Head of caudate nucleus (tissue), 42 donors: Measurements from ENCODE around the gene DNAJC25.
"Not testable (repeated sequence)": the region's sequence is repeated elsewhere in the genome, so short reads cannot be mapped to it uniquely, and the experiment has no call there.

Source experiments
- DNase-seq, 42 donors: peaks; one replicate each; pipeline versions ENCODE4 v3.0.0 to v3.0.0-alpha.2; 2020 to 2021; ENCODE audit warnings: mixed read lengths in 7 of 42
- intact Hi-C: fragments of 100-400 bp; cut with DNase I; formaldehyde crosslinking; loops from one replicate; pipeline ENCODE4 v1.15.0; 2022

The DNAJC25 gene

DNA sequence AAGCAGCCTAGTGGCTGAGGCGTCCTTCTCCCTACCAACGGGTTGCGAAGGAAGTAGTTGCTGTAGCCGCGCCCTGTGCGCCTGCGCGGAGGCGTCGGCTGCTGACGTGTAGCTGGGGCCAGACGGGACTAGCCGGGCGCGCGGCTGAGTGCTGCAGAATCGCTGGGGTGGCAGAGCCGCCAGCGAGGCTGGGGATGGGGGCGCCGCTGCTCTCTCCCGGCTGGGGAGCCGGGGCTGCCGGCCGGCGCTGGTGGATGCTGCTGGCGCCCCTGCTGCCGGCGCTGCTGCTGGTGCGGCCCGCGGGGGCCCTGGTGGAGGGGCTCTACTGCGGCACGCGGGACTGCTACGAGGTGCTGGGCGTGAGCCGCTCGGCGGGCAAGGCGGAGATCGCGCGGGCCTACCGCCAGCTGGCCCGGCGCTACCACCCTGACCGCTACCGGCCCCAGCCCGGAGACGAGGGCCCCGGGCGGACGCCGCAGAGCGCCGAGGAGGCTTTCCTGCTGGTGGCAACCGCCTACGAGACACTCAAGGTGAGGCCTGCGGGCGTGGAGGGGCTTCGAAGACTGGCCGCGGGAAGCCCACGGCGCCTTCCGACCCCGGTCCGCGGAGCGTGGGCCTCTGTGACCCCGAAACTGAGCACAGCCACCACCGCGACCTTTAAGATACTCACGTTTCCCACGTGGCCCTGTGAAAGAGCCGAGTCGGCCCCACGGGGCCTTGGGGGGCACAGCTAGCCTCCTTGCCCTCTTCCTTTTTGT is at the start of gene DNAJC25:
TSS of gene DNAJC25 (plus strand) at position 121 of the 758 bp plus-strand sequence. CDS start at position 195, 74 bp downstream.
- intact Hi-C loops, result no loop called here
- peak in 41 of 42 donors; percentile 93 to 99 (median 98) for DNase-seq

DNA sequence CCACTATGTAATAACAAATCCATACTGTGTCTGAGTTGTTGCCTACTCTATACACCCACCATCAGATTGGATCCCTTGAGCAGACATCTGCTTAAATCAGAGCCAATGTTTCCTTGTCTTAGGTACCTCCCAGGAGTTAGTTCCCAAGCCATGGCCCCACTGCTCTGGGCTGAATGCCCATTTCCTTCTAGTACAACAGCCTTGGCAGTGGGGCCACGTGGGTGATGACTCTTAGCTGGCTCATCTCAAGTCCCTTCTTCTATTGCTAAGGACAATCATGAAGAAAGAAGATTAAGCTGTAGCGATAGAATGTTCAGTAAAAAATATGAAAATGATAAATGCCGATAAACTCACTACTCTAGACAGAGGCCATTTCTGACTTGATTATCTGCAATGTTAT is 48.2 kb upstream of the DNAJC25 start:
- DNase-seq, result peak in 1 of 42 donors; percentile 39
- intact Hi-C loops, result no loop called here

DNA sequence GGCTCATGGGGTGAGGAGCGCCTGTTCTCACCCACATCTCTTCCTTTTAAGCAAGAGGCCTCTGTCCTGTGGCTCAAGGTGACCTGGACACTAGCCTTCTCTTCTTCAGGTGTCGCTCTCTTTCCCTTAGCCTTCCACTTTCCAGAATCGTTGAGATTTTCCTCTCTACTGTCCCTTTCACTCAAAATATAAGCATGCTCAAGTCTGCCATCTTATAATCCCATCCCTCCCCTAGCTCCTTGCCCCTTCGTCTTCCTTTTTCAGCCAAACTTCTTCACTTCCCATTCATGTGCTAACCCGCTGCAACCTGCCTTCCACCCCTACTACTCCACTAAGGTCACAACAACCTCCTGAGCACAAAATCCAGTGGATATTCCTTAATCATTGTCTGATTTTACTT is 44.8 kb upstream of the DNAJC25 start:
- intact Hi-C loops, result no loop called here
- no peak for DNase-seq

DNA sequence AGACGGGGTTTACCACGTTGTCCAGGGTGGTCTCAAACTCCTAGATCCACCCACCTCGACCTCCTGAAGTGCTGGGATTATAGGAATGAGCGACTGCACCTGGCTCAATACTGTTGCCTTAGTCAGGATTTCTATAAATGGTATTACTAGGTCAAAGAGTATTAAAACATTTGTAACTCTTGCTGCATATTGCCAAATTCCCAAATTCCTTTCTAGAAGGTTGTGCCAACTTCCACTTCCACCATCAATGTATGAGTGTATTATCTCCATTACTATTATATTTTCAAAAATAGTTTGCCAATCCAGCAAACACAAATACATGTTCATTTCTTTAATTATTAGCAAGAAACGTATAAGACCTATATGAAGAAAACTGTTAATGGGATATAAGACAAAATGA is 42.3 kb upstream of the DNAJC25 start:
- no peak for DNase-seq
- intact Hi-C loops, result no loop called here

DNA sequence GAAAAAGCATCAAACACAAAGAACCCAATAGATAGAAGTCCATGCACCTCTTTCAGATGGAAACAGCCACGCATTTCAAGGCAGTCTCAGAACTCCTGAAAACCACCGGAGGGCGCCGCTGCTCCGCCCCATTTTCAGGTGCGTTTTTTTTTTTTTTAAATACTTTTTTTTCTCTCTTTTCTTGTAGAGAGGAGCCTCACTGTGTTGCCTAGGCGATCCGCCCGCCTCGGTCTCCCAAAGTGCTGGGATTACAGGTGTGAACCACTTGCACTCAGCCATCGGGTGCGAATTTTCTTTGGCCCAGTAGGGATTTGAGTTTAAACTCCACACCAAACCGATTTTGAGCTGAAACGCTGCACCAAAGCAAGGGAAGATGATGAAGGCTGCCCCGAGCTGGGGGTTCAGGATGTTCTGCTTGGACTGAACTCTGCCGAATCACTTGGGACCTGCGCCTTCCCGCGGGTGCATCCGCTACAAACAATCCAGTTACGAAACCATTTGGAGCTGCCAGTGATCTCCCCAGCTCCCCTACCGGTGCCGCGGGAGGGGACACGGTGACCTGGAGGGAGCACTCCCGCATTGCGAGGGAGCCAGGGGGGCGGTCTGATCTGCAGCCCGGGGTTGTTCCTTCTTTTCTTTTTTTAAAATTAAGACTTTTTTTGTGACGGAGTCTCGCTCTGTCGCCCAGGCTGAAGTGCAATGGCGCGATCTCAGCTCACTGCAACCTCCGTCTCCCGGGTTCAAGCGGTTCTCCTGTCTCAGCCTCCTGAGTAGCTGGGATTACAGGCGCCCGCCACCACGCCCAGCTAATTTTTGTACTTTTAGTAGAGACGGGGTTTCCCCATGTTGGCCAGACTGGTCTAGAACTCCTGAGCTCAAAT is 33.0 kb upstream of the DNAJC25 start:
- intact Hi-C loops, result no loop called here
- peak; percentile 36 to 85 (median 68) for DNase-seq

DNA sequence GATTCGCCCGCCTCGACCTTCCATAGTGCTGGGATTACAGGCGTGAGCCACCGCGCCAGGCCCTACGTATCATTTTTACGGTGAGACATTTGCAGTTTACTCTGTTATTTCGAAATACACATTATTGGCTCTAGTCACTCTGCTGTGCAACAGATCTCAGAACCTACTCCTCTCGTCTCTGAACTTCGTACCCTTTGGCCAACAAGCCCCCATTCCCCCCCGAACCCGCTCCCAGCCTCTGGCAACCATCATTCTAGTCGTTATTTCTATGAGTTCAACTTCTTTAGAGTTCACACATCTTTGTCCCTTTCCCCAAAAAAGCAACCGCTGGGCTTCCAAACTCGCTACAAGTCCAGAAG is 32.4 kb upstream of the DNAJC25 start:
- intact Hi-C loops, result no loop called here
- peak in 13 of 42 donors; percentile 2 to 45 (median 12) for DNase-seq

DNA sequence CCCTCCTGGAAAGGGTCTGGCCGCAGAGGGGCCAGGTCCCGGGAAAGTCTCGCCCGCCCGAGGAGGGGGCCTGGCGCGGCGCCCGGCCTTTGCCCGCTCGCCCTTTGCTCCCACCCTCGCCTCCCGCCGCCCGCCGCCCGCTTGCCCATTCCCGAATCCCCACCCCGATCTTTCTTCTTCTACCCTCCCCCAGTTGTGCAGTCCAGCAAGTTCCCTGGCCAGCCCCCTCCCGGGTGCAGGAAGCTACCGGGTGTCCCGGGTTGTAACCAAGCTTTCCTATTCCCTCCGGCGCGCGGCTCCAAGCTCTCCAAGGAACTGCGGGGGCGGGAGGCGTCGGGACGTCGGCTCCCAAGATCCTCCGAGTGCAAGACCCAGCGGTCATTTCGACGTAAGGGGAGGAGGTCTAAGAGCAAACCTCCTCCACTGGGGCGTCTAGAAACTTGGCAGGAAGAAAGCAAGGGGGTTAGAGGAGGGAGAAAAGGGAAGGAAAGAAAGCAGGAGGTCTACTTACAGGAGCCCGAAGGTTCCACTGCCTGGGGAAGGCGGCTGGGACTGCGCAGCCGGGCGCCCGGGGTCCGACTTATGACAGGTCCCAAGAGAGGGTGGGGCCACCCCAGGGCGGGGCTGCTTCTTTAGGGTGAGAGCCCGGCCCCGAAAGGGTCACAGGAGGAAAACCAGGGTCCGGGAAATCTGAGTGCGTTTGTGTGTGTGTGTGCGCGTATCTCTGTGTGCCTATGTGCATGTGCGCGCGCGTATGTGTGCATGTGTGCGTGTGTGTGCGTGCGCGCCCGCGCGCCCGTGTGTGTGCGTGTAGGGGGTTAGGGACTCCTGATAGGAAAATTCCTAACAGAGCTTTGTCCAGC is 31.8 kb upstream of the DNAJC25 start, which contains the start of gene PTGR1:
TSS of gene PTGR1 (minus strand) at position 556 of the 863 bp plus-strand sequence. CDS start 2,225 bp downstream, outside the sequence.
- peak; percentile 45 to 91 (median 80) for DNase-seq
- intact Hi-C loops, result no loop called here

DNA sequence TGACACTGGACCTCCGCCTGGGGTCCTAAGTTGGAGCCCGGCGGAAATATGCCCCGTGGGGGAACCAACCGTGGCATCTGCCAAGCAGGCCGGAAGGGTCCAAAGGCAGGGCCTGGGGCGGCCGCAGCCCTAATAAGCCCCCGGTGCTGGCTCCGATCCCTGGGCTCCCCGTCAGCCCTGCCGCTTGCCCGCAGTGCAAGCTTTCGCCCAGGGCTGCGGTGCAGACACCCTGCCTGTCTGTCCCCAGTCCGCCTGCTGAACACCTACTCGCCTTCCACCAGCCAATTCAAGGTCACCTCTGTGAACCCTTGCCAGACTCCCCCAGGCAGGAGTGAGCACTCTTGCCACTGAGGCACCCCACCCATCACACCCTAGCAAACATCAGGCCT is 31.2 kb upstream of the DNAJC25 start:
- peak in 3 of 42 donors; percentile 5 to 44 (median 9) for DNase-seq
- intact Hi-C loops, result no loop called here

DNA sequence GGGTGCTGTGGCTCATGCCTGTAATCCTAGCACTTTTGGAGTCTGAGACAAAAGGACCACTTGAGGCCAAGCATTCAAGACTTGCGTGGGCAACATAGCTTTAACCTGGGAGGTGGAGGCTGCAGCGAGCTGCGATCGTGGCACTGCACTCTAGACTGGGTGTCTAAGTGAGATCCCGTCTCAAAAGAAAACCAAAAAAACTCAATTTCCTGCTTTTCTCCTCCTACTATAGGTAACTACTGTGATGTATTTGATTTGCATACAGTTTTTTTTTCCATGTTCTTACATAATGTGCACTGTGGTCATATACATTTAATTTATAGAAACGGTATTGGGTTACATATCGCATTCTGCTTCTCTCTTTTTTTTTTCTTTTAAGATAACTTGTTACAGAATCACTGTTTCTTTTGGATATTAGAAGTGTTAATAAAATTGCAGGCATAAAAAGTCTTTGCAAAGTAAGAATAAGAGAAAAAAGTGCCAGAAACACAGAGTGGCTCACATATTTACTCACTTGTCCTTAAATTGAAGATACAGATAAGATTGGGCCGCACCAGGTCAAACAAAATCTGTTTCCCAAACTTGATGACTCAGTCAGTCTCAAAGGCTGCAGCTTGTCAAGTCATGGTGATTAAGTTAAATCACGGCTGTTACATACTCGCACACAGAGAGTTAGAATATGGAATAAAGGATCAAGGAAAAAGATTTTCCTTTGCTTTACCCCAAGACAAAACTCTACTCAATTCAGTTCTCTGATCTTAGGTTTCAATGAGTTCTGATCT is 29.7 kb upstream of the DNAJC25 start:
- intact Hi-C loops, result no loop called here
- no peak for DNase-seq

DNA sequence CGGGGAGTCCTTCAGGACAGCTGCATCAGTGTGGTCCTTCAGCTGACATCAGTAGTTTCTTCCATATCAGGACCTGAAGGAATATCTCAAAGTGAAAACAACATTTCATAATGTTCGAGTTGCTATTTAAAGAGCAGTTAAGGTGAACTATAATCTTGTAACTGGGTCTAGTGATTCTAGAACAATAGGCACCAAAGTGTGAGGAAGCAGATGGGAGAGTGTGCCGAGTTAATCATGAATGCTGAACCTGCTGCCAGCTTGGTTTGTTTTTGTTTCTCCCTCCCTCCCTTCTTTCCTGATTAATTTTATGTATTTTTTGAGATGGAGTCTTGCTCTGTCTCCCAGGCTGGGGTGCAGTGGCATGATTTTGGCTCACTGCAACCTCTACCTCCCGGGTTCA is 28.1 kb upstream of the DNAJC25 start:
- intact Hi-C loops, result no loop called here
- DNase-seq, result no peak

DNA sequence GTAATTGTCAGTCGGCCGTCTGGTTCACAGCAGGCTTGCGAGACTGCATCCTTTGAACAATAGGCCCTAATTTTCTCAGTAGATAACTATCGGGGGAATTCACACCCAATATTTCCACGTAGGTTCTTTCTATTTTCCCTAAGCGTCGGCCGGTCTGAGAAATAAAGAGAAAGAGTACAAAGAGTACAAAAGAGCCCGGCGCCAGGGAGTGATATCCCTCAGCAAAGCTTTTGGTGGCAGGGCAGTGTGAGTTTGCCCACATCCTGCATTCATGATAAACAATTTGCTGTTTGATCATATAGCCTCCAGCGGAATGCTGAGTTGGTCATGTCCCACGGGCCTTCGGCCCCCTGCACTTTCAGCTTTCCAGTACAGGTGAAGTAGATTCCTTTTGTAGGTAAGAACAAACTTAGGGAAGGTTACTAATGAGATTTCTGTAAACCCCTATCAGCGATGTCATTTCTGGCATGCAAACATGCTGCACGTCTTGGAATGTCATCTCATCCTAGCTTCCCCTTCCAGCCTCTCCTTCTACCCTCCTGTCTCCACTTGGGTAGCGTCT is 27.0 kb upstream of the DNAJC25 start:
- intact Hi-C loops, result no loop called here
- no peak for DNase-seq

DNA sequence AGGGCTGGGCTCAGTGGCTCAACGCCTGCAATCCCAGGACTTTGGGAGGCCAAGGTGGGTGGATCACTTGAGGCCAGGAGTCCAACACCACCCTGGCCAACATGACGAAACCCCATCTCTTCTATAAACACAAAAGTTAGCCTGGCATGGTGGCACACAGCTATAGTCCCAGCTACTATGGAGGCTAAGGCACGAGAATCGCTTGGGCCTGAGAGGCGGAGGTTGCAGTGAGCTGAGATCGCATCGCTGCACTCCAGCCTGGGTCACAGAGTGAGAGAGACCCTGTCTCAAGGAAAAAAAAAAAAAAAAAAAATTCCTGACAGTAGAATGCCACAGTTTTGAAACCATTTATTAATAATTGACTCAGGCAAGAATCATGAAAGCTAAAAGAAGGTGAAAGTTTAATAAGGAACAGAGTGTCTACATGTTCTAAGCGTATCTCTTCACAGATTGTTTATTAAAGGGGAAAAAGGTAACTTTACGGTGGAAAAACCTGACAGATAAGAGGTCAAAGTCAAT is 26.0 kb upstream of the DNAJC25 start:
- intact Hi-C loops, result no loop called here
- DNase-seq, result no peak

DNA sequence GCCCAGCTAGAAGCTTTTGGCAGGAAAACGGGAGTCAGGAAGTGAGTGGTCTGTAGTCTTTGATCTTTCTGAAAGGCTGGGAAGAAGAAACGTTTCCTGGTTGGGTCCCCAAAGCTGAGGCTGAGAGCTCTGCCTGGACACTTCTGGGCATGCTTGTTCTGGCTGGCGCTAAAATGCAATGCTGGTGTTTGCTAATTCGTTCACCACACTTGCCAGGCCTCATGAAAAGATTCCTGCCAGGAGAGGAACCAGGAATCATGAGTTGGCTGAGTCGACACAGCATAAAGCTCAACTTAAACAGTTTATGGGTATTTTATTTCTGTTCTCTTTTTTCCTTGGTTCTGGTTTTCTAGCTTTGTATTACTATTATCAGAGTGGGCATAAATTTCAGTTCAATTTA is 21.0 kb upstream of the DNAJC25 start:
- intact Hi-C loops, result no loop called here
- DNase-seq, result no peak

DNA sequence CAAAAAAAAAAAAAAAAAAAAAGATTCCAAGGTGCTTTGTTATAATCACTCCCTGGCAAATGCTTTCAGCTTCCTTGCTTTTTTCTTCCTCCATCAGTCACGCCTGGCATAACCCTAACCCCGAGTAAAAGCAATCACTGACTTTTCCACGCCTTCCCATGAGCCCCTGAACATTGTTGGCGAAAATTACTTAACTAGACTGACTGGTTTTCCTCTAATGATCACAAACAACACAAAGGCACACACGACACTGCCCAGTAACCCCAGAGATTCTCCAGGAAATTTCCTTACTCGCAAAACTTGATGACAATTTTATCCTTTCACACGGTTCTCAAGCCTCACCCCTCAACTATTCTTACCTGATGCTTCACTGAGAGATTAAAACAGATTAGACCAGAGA is 20.3 kb upstream of the DNAJC25 start:
- intact Hi-C loops, result no loop called here
- DNase-seq, result no peak

DNA sequence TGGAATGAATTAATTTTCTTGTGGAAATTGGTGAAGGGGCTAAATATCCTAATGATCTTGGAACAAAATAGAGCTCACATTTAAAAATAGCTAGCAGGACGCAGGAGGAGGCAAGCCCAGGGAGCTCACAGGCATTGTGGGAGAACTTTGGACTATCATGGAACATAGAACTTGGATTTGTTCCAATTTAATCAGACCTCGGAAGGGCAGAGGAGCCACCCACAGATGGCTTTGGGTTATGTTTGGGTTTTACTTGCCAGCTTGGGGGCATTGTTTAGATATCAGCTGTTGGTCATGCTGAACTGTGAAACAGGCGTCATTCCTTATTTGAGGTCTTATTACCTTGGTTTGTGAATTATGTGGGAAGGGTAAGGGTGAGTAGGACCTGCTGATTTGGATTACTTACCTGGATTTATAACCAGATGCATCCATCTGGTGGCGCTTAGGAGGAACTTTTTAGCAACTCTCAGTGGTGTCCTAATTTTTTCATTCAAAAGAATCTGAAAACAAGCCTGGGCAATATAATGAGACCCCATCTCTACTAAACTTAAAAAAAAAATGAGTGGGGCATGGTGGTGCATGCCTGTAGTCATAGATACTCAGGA is 17.6 kb upstream of the DNAJC25 start:
- no peak for DNase-seq

DNA sequence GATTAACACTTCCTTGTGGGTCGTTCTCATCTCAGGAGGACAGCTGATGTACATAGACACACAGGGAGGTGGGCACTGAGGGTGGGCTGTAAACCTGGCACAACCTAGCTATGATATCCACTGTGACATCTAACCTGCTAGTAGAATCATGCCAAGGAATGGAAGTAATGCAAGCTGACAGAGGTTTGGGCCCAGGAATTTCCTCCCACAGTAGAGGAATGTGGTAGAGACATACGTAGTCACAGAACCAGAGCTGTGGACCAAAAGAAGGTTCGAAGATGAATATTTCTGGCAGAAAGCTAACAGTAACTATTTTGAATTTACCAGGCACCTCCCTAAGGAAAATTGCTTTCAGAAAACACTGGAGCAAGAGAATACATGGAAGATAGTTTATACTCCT is 15.2 kb upstream of the DNAJC25 start:
- DNase-seq, result no peak
- intact Hi-C loops, result no loop called here

More for the DNA sequence above, 17.6 kb upstream of the DNAJC25 start:
- intact Hi-C loops, result no loop called here

DNA sequence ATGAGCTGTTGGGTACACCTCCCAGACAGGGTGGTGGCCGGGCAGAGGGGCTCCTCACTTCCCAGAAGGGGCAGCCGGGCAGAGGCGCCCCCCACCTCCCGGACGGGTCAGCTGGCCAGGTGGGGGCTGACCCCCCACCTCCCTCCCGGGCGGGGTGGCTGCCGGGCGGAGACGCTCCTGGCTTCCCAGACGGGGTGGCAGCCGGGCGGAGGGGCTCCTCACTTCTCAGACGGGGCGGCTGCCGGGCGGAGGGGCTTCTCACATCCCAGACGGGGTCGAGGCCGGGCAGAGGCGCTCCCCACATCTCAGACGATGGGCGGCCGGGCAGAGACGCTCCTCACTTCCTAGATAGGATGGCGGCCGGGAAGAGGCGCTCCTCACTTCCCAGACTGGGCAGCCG is 13.8 kb upstream of the DNAJC25 start:
- DNase-seq, intact Hi-C loops: not testable (repeated sequence)
